GM21360 (cell line): ENCODE results near the gene OLFM3.

ENCODE experiments used
- ATAC-seq: cut with Tn5 transposase; IDR thresholded peaks from one replicate; pipeline ENCODE4 v1.9.1; 2021; ENCODE audit warnings: mild to moderate bottlenecking, moderate library complexity; ENCODE audit not compliant: unreplicated experiment

OLFM3 gene

DNA sequence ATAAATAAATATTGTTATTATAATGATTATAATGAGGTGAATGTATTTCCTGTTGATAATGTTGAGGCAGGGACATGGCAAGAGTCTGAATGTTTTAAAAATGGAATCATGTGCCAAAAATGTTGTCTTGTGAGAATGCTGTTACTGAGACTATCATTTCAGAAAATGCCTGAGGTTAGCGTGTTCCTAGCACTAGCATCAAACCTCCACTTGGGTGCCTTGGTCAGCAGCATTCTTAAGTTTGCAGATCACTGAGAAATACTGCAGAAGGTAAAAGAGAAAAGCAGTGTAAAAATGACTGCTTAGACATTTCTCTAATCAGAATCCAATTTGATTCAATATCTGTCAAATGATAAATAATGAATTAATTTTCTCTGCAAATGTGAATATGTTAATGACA, 50.8 kb downstream of the OLFM3 start:
- ATAC-seq: no peak

DNA sequence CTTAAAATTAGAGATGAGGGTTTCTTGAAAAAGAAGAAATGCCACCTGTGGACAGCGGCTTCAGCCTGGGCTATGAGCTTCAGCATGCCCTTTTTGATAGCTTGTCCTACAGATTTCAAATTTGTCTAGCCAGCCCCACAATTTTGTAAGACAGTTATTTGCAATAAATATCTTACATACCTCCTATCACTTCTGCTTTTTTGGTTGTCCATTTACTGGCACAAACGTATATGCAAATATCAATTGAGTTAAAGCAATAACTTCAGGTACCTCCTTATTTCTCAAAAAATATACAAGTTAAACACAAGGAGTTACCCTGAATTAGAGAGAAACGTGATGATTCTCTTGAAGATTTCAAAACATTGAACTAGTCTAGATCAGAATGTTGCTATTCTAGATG, 53.5 kb downstream of the OLFM3 start:
- no peak for ATAC-seq

DNA sequence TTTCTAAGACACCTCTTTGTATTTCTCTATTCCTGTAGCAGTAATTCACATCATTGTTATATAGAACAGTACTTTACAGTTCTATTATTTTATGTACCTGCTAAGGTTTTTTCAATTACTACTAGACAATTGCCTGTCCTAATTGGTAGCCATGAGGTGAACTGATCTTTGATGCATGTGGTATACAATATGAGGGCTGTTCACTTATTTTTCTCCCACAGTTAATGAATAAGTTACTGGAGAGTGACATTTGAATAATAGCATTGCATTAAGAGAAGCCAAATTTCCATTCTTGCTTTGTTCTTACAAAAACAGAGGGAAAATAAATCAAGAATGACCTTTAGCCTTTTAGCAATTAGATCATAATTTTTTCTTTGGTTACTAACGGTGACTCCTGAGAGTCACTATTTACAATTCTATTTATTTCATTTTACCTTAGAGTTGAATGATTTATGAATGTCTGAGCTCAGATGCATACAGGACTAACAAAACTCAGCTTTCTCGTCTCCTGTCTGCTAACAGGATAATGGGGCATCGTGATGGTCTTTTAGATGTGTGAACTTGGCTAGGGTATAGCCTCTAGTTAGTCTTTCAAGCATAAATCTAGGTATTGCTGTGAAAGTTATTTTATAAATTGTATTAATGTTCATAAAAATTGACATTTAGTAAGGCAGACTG, 54.1 kb downstream of the OLFM3 start:
- ATAC-seq: no peak

DNA sequence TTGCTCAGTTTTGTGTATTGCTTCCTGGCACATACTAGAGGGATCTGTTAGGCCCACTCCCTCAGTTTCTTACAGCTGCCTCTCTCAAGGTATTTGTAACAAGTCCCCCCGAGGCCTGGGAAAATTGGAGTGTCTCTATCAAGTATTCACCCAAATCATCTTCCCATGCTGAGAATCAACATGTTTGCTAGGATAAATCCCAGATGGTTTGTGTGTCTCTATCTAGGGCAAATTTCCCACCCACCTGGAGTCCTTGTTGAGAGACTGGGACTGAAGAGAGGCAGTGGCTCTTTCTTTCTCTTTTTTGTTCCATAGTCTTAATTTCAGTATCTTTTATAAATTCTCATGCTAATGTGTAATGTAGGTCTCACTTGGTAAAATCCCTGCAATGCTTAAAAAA, 58.0 kb downstream of the OLFM3 start:
- ATAC-seq: no peak

DNA sequence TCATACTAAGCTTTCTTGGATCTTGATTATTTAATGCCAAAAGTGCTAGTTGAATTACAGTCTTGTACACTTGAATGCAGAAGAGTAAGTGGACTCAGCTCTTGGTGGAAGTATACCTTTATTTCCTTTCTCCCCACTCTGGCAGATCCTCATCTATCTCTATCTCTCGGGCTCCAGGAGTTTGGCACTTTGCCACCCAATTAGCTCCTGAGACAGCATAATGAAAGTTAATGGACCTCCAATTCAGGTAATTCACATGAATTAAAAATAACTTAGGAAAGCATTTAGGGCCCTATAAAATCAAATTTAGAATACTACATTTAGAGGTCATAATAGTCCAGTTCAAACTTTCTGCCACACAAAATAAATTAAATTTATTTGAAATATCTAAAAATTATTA, 67.4 kb downstream of the OLFM3 start:
- no peak for ATAC-seq

DNA sequence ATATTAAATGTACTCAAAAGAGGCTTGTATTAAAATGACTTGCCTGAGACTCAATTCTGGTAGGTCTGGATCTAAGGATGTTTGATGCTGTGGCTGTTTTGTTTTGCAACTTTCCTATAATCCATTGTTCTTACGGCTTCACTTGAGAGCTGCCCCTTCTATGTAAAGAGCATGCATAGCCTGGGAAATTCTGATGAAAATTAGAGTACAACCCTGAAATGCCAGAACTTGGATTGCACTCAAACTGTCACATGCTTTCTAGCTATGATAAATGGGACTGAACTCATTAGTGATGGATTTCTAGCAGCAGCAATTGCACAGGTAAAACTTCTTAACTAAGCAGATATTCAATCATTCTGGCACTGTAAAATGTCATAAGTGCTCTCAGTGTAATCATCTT, 67.9 kb downstream of the OLFM3 start:
- no peak for ATAC-seq

DNA sequence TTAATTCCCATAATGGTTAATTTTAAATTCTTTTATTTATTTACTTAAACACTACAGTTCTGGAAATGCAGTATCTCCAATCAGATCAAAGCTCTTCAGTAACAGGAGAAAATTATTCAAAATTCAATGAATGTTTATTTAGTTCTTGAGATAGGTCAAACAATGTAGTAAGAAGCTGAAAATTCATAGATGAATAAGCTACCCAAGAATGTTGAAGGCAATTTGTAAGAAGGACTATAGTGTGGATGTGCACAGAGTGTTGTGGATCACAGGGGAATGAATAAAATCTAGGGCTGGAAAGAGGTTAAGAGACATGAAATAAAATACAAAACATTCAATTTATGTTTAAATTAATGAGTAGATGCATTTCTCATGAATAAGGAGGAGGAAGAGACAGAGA, 72.0 kb downstream of the OLFM3 start:
- ATAC-seq: no peak

DNA sequence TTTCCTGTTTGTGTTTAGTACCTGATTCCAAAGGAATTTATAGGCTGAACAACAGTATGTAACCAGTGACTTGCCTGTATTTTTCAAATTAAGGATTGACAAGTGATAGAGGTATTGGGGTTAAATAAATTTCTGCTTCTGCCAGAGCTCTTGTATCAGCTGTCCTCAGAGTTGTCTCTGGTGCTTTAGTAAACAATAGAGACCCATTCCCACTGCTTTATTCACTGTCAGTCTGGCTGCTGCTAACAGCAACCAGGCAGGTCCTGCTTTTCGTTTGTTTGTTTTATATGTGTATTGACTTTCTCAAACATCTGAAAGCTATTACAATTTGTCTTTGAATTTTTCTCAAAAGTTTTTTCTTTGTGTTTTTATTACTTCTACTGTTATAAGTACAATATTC, 76.1 kb downstream of the OLFM3 start:
- ATAC-seq: no peak

DNA sequence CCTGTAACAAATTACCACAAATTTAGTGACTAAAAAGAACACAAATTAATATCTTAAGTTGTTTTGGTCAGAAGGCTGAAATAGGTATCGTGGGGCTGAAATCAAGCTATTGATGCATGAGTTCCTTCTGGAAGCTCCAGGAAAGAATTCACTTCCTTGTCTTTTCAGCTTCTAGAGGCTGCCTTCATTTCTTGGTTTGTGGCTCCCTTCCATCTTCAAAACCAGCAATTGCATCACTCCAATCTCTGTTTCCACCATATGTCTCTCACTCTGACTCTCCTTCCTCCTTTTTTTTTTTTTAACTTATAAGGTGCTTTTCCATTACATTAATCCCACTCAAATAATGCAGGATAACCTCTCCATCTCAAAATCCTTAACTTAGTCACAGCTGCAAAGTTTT, 78.4 kb downstream of the OLFM3 start:
- ATAC-seq: no peak

DNA sequence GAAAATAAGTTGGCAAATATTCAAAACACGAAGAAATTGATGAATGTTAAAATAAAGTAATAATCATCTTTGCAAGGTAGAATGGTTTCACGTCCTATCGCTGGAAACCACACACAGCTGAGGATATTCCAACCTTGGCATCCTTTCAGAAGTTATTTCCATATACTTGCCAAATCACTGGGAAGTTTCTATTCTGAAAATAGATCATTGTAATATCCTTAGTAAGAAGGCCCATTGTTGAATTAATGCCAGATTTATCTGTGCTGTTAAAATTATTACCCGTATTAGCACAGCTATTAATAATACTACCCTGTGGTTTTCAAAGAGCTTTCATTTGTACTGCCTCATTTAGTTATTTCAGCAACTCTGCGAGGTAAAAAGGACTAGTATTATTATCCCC, 81.1 kb downstream of the OLFM3 start:
- no peak for ATAC-seq

DNA sequence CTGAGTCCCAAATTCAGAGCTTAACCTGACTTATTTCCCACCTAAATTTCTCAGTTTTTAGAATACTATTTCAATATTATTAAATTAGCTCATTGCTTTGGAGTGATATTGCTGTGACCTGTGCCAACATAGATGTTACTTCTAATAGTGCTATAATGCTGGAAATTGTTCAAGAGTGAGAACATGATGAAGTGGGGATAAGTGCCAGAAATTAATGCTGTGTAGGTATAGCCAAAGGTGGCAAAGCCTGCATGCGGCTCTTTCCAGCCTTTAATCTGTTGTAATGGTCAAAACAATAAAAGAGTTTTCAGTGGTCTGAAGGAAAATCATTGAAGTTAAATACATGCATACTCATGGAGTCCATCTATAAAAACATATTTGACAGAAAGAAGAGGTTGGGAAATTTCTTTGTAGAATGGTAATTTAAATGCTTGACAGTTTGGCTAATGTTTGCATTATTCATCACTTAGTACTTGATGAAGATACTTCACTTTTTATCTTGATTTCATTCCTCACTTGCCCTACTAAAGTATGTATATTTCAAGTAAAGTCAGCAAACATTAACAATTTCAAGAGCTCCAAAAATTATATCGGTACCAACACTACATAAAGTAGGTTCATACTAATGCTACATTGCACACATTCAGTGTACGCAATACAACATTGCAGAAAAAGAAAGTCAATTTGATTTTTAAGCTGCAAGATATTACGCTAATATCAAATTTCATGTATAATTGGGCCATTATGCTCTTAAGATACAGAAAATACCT, 82.1 kb downstream of the OLFM3 start:
- ATAC-seq: no peak

DNA sequence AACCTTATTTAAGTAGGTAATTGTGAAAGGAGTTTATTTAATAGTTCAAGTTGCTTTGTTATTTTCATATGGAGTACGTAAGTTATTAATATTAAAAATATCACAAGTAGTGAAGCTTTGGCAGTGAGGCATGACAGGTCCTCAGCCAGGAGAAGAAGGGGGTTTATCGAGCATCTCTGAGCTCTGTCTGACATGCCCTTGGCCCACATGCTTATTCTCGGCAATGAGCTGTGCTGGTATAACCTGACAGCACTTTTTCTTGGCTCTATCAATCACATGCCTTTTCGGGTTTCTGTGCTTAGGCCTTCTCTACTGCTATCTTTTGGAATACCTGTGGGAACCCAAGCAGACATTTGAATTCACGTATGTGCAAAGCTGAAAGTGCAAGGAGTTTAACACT, 84.8 kb downstream of the OLFM3 start:
- ATAC-seq: no peak

DNA sequence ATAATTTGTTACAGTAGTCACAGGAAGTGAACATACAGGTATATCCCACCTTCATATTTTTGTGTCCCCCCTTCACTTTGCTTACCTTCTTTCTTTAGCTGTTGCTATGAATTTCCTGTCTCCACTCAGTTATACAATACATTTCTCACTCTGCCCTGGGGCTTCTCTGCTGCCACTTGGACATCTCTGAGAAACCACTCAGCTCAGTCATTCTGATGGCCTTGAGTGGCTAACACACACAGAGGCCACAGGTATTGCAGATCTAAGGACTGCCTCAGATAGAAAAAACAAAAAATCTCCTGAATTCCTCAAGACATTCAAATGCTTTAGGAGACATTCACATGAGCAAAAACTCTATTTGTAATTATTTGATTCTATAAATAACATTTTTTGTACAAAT, 87.7 kb downstream of the OLFM3 start:
- ATAC-seq: no peak

DNA sequence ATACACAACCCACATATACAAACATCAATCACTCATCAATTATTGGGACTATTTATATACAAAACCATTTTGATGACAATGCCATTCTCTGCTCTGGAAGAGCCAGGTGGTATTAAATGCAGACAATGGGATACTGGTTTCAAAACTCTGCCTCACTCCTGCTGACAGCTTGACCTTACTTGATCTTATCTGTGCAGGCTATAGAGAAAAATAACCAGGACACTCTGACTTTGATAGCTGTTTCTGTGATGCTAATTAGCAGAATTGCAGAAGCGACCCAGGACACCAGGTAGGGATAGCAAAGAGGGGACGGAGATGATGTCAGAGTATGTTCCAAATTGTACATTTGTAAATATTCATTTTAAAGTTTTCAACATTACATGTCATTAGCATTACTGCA, 89.5 kb downstream of the OLFM3 start:
- no peak for ATAC-seq

DNA sequence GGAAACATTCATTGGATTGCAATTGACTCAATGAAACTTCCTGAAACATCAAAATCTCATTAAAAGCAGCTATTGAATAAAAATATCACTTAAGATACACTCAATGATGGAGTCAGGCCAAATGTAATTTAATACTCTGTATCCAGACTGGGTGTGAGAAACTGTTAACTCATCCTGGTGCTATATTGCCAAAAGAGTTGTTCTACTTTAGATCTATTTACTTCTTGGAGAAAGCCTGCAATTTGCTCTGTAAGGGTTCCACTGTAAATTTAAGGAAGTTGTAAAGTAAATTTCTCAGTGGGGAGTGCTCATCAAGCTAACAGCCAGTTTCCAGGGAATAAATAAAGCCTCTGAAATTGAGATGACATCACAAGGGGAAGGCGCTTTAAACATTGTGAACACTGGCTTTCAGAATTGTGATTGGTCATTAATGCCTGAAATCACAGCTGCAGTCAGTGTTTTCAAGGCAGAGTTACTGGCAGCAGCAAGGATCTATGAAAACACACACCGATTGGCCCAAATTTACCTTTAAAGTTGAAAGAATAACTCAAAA, 91.4 kb downstream of the OLFM3 start:
- no peak for ATAC-seq

DNA sequence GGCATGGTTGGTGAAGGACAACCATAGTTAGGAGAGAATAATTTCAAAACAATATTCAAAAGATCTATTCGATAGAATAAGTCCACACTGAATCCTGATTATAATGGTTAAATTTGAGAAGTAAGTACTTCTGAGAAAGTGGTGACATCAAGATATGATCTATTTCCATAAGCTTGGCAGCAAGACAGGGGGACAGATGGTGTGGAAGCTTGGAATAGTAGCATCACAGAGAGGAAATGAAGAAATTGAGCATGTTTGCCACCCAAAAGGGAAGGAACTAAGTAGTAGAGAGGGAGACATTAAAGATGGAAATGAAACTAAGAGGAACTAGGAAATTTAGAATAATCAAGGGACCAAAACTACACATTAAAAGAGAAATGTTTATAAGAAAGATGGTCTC, 94.5 kb downstream of the OLFM3 start:
- no peak for ATAC-seq

DNA sequence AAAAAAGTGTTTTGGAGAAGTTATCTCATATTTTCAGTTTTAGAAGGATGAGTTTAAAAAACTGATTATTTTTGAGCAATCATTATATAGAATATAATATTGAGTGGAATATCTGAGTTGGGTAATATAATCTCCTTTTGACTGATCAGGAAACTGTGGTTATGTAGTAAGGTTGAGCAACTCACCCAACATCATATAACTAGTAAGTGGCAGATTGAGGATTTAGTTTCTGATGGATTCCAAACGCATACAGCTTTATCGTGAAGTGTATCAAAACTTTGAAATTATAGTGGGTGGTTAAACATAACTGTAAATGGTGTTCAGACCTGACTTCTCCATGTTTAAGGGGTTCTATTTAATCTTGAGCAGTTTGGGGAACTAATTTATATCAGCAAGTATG, 98.6 kb downstream of the OLFM3 start:
- ATAC-seq: no peak

DNA sequence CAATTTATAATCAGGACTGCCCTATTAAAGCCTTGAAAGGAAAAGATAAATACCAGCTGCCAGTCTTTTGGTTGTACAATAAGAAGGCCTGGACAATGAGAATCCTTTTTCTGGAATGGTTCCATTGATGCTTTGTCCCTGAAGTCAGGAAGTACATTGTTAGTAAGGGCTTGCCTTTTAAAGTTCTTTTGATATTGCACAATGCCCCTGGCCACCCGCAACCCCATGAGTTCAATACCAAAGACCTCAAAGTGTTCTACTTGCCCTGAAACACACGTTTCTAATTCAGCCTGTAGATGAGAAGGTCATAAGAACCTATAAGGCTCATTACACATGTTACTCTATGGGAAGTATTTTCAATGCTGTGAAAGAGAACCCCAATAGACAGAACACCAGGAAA, 112.1 kb downstream of the OLFM3 start:
- no peak for ATAC-seq

DNA sequence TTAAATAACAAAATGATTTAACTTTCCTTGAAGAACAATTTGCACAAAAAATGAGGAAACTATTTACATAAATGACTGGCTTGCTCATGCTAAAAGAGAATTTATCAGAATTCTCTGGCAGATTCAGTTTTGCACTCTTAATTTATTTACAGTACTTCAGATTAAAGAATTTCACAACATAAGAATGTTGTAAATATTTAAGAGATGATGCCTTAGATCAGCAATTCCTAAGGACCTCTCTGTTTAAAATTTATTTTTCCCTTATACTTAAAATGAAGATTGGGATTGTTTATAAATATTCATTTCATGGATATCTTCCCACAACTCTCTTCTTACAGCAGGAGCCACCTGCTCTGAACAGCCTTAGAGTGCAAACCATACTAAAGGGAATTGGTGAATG, 120.8 kb downstream of the OLFM3 start:
- no peak for ATAC-seq

DNA sequence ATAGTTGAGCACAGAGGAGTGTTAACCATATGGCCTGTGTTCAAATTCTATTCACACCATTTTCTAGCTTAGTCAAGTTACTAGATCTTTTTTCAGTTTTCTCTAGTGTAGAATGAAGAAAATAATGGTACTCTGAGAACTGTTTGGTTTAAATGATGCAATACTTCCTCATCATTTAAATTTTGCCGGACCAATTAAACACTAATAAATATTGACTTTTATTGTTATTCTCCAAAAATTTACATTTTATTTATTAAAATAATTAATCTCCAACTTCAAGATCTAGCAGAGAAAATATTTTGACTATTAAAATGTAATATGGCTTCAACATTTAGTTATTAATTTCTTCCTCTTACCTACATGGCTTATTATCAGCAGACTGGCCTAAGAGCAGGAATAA, 123.1 kb downstream of the OLFM3 start:
- no peak for ATAC-seq

DNA sequence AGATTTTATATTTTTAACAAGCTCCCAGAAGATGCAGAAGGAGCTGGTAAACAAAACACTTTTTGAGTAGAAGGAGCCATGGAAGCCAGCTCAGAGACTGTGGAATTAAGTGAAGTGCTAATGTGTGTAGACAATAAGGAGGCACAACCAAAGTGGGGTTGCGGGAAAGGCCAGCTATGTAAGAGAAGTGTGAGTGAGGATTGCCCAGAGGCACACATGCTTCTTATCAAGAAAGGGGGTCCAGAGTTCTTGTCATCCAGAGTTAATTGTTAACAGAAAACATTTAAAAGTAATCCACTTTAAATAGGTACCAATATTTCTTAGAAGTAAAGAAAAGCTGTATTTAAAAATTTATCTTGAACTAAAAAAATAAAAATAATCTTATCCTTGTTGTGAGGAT, 136.8 kb downstream of the OLFM3 start:
- no peak for ATAC-seq

DNA sequence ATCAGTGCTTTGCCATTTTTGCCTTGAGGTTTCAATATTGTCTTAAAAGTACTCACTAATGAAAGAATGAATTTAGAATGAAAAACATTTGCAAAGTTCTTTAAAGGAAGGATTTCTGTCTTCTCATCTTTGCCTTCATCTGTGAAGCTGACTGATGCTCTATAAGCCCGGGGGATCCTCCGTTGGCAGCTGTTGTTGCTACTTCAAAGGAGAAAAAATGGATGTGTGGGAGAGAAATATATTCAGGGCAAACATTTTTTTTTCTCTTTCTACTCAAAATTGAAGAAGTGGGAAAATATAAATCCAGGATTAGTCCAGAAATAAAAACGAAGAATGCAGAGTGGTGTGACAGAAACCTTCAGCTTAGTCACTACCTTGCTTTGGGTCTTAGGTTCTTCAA, 142.5 kb downstream of the OLFM3 start:
- no peak for ATAC-seq

DNA sequence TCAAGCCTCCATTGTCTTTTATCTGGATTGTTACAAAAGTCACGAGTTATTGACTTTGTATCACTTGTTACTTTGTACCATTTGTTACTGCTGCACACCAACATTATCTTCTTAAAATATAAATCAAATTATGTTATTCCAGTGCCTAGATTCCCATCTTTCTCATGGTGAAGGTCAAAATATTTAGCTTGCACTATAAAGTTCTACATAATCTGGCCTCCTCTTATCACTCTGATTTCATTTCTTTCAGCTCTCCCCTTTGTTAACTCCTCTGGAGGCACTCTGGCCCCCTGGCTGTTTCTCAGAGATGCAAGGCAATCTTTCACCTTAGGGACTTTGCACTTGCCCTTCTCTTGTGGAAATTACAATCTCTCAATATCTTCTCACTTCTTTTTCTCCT, 143.8 kb downstream of the OLFM3 start:
- ATAC-seq: no peak
